ENCODE measurements around the gene DIDO1. TPM values are rescaled to one million over a fixed set of nuclear protein-coding genes. Genes with fewer than 3 reads are reported as not detected.
A peak's percentile ranks its signal among the peaks of the same experiment; 100 is the strongest.
"Not testable (repeated sequence)": the region's sequence is repeated elsewhere in the genome, so short reads cannot be mapped to it uniquely, and the experiment has no call there.

DIDO1 gene
- polyA plus RNA-seq, 6 donors from 2014 or later: 24.3 to 39.9 (median 28.3) TPM

- peak overlapping the region in 3 of 8 donors; percentile 23 to 51 (median 43) for H3K4me3 Mint-ChIP-seq
- DNase-seq (no peak), ATAC-seq (ENCODE audit: low read depth in 2 of 2) (no peak)
- no peaks in the 10 kb centered on the region for H3K36me3 Mint-ChIP-seq
- no peaks in the 10 kb centered on the region for H3K9me3 Mint-ChIP-seq
- H3K27me3 Mint-ChIP-seq: peaks cover 5 to 23% (median 11%) of the 10 kb centered on the region in 3 donors
- H3K27ac Mint-ChIP-seq: peak overlapping the region in 2 of 6 donors; percentile 53 to 62
- H3K4me1 Mint-ChIP-seq: peaks cover 10 to 22% (median 12%) of the 10 kb centered on the region in 3 donors
These were observed 50.6 kb downstream of the DIDO1 start for GRCh38 chr20:62875419-62876361.

GRCh38 chr20:62874964-62875344, 51.4 kb downstream of the DIDO1 start:
- Mint-ChIP-seq H3K27me3 (peaks cover 5 to 25% (median 13%) of the 10 kb centered on the region in 3 donors), H3K4me1 (peaks cover 10 to 22% (median 12%) of the 10 kb centered on the region in 3 donors), H3K27ac (peak overlapping the region in 2 of 6 donors; percentile 48 to 72), H3K4me3 (no peak overlapping the region), H3K9me3 (no peaks in the 10 kb centered on the region), H3K36me3 (no peaks in the 10 kb centered on the region)
- ATAC-seq (ENCODE audit: low read depth in 2 of 2) (no peak), DNase-seq (no peak)

DNA sequence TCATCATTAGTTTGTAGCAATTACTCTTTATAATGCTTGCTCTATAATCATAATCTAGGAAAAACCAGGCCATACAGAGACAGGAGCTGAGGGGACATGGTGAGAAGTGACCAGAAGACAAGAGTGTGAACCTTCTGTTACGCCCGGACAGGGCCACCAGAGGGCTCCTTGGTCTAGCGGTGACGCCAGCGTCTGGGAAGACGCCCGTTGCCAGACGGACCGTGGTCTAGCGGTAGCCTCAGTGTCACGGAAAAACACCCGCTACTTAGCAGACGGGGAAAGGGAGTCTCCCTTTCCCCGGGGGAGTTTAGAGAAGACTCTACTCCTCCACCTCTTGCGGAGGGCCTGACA, 52.6 kb downstream of the DIDO1 start:
- Mint-ChIP-seq H3K27ac (peak overlapping the region in 3 of 6 donors; percentile 48 to 63 (median 55)), H3K27me3 (peaks cover 5 to 25% (median 13%) of the 10 kb centered on the region in 3 donors), H3K4me1 (peaks cover 10 to 22% (median 12%) of the 10 kb centered on the region in 3 donors), H3K4me3 (peak overlapping the region in 2 of 8 donors; percentile 10 to 56)
- not testable (repeated sequence) for H3K9me3 Mint-ChIP-seq; ATAC-seq (ENCODE audit: low read depth in 2 of 2); H3K36me3 Mint-ChIP-seq; DNase-seq

GRCh38 chr20:62873280-62873679, 53.0 kb downstream of the DIDO1 start:
- peak overlapping the region in 2 of 6 donors; percentile 55 to 63 for H3K27ac Mint-ChIP-seq
- H3K4me3 Mint-ChIP-seq: peak overlapping the region in 1 of 8 donors; percentile 56
- DNase-seq: no peak
- no peak for ATAC-seq (ENCODE audit: low read depth in 2 of 2)
- H3K36me3 Mint-ChIP-seq: no peaks in the 10 kb centered on the region
- peaks cover 5 to 25% (median 13%) of the 10 kb centered on the region in 3 donors for H3K27me3 Mint-ChIP-seq
- H3K9me3 Mint-ChIP-seq: no peaks in the 10 kb centered on the region
- H3K4me1 Mint-ChIP-seq: peaks cover 10 to 22% (median 12%) of the 10 kb centered on the region in 3 donors

DNA sequence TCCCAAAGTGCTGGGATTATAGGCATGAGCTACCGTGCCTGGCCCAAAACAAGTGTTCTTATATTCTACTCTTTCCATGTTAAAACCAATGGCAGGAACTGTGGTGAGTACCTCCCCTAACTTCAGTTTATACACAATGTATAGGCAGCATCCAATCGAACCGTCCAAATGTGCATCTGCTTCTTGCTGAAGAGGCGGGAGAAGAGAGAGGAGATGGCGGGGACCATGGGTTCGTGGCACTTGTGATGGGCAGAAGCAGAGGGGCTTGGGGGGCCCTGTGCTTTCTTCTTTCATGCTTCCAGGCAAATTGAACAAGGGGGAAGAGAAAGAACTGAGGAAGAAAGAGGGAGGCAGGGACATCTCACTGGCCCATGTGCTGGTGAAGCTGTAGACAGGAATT, 53.4 kb downstream of the DIDO1 start:
- Mint-ChIP-seq H3K9me3 (no peaks in the 10 kb centered on the region), H3K27me3 (peaks cover 5 to 25% (median 13%) of the 10 kb centered on the region in 3 donors), H3K4me3 (no peak overlapping the region), H3K27ac (peak overlapping the region in 1 of 6 donors; percentile 14), H3K4me1 (peaks cover 10 to 22% (median 12%) of the 10 kb centered on the region in 3 donors), H3K36me3 (no peaks in the 10 kb centered on the region)
- DNase-seq (no peak), ATAC-seq (ENCODE audit: low read depth in 2 of 2) (no peak)

DNA sequence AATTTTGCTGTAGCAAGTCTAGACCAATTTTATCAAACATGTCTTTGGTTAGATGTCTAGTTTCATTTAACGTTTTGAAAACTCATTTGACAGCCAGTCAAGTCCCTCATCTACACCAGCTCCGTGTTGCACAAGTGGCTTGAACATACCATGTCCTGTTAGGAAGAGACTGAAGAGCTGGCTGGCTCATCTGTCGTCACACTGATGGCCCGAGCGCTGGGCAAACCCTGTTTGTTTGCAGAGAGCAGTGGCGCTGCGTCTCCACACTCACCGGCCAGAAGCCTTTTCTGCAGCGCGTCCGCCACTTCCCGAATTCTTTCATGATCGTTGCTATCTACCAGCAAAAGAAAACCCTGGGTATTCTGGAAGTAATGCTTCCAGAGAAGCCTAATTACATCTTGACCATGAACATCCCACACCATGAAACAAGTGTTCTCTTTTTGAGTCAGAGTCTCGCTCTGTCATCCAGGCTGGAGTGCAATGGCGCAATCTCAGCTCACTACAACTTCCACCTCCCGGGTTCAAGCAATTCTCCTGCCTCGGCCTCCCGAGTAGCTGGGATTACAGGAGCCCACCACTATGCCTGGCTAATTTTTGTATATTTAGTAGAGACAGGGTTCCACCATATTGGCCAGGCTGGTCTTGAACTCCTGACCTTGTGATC, 54.0 kb downstream of the DIDO1 start:
- DNase-seq: no peak
- H3K27ac Mint-ChIP-seq: no peak overlapping the region
- ATAC-seq (ENCODE audit: low read depth in 2 of 2): no peak
- no peaks in the 10 kb centered on the region for H3K9me3 Mint-ChIP-seq
- H3K4me1 Mint-ChIP-seq: peaks cover 10 to 18% (median 12%) of the 10 kb centered on the region in 3 donors
- no peaks in the 10 kb centered on the region for H3K36me3 Mint-ChIP-seq
- no peak overlapping the region for H3K4me3 Mint-ChIP-seq
- H3K27me3 Mint-ChIP-seq: peaks cover 5 to 25% (median 13%) of the 10 kb centered on the region in 3 donors

DNA sequence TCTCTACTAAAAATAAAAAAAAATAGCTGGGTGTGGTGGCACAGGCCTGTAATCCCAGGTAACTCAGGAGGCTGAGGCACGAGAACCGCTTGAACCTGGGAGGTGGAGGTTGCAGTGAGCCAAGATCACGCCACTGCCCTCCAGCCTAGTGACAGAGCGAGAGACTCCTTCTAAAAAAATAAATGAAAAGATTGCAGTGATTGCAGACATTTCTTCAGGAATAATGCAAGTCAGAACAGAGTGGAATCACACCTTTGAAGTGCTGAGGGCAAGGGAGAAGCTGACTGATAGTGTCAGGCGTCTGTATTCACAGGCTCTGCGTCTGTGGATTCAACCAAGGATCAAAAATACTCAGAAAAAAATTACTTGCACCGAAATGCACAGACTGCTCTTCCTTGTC, 62.1 kb downstream of the DIDO1 start:
- no peak for ATAC-seq (ENCODE audit: low read depth in 2 of 2)
- Mint-ChIP-seq H3K4me3 (peak overlapping the region in 1 of 8 donors; percentile 21), H3K27ac (peak overlapping the region in 1 of 6 donors; percentile 38), H3K9me3 (peaks cover 0 to 6% (median 3%) of the 10 kb centered on the region in 7 donors), H3K27me3 (no peaks in the 10 kb centered on the region), H3K4me1 (peaks cover 9 to 11% (median 10%) of the 10 kb centered on the region in 3 donors), H3K36me3 (no peaks in the 10 kb centered on the region)
- DNase-seq: no peak

DNA sequence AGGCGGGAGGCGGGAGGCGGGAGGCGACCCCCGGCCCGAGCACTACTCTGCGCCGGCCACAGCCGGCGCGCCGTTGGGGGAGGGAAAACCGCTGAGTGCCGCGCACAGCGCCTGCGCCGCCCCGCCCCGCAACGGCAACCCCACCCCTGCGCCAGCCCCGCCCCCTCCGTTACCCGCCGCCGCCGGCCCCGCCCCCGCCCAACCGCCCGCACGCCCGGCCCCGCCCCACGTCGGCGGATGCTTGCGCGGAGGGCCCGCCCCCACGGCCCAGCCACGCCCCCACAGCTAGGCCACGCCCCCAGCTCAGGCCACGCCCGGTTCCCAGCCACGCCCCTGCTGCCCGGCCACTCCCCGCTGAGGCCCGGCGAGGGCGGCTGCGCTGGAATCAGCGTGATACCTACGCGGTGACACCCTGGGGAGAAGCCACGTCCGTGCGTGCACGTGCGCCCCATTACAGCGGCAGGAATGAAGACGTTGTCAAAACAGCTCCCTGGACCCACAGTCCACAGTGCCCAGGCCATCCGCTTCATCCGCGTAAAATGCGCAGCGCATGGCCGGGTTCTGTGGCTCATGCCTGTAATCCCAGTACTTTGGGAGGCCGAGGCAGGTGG, 64.5 kb downstream of the DIDO1 start, which contains the start of gene TCFL5:
TCFL5 (minus strand) TSS at position 97 of the 611 bp plus-strand sequence. CDS start 152 bp downstream, outside the sequence.
- H3K4me1 Mint-ChIP-seq: peaks cover 15 to 17% (median 16%) of the 10 kb centered on the region in 3 donors
- H3K27ac Mint-ChIP-seq: peak within 1 kb of the TSS; percentile 67 to 96 (median 90)
- ATAC-seq (ENCODE audit: low read depth in 2 of 2) (peak; percentile 86), DNase-seq (peak; percentile 92)
- peak within 1 kb of the TSS; percentile 49 to 87 (median 62) for H3K4me3 Mint-ChIP-seq
- H3K36me3 Mint-ChIP-seq: peaks cover 6 to 16% of the 10 kb centered on the region in 2 donors
- H3K27me3 Mint-ChIP-seq: peaks cover 0 to 5% (median 4%) of the 10 kb centered on the region in 3 donors
- H3K9me3 Mint-ChIP-seq: peaks cover 0 to 6% (median 3%) of the 10 kb centered on the region in 7 donors

GRCh38 chr20:62860924-62861691, 65.2 kb downstream of the DIDO1 start:
- H3K4me3 Mint-ChIP-seq: peak overlapping the region in 4 of 8 donors; percentile 30 to 60 (median 45)
- H3K27ac Mint-ChIP-seq: peak overlapping the region in 1 of 6 donors; percentile 62
- DNase-seq (peak; percentile 56), ATAC-seq (ENCODE audit: low read depth in 2 of 2) (peak; percentile 37 to 38)
- peaks cover 0 to 6% (median 3%) of the 10 kb centered on the region in 7 donors for H3K9me3 Mint-ChIP-seq
- H3K36me3 Mint-ChIP-seq: peaks cover 6 to 17% of the 10 kb centered on the region in 2 donors
- H3K4me1 Mint-ChIP-seq: peaks cover 15 to 17% (median 16%) of the 10 kb centered on the region in 3 donors
- H3K27me3 Mint-ChIP-seq: peaks cover 0 to 5% (median 4%) of the 10 kb centered on the region in 3 donors

DNA sequence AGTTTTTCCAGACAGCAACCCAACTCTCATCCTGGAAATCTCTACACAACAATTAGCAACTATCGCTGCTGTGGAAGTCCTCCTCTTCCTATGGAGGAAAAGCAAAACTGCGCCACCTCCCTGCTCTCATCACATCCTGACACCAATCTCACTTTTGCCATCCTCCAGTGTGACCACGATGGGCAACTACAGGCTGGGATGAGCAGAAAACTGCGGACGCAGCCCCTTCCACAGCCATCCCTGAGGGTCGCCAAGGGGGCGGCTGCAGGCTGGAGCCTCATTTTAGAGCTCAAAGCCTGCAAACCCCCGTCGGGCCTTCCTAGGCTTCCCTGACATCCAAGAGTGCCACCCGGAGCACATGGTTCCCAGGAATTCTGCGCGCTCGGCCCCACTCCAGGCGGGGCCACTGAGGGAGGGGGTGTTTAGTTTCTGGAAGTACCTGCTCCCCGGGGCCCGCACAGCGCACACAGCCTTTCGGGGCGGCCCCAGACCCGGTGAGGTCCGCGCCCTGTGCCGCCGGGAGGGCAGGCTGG, 65.8 kb downstream of the DIDO1 start:
- peaks cover 0 to 6% (median 3%) of the 10 kb centered on the region in 7 donors for H3K9me3 Mint-ChIP-seq

GRCh38 chr20:62859721-62860120, 66.6 kb downstream of the DIDO1 start:
- peaks cover 6 to 17% of the 10 kb centered on the region in 2 donors for H3K36me3 Mint-ChIP-seq
- DNase-seq (no peak), ATAC-seq (ENCODE audit: low read depth in 2 of 2) (no peak)
- peak overlapping the region; percentile 41 to 87 (median 64) for H3K4me3 Mint-ChIP-seq
- H3K9me3 Mint-ChIP-seq: peaks cover 0 to 6% (median 3%) of the 10 kb centered on the region in 7 donors
- peak overlapping the region in 1 of 6 donors; percentile 74 for H3K27ac Mint-ChIP-seq
- H3K4me1 Mint-ChIP-seq: peaks cover 15 to 17% (median 16%) of the 10 kb centered on the region in 3 donors
- peaks cover 0 to 5% (median 4%) of the 10 kb centered on the region in 3 donors for H3K27me3 Mint-ChIP-seq

More for the DNA sequence above, 65.8 kb downstream of the DIDO1 start:
- H3K27me3 Mint-ChIP-seq: peaks cover 0 to 5% (median 4%) of the 10 kb centered on the region in 3 donors
- H3K4me1 Mint-ChIP-seq: peaks cover 15 to 17% (median 16%) of the 10 kb centered on the region in 3 donors
- H3K27ac Mint-ChIP-seq: peak overlapping the region in 1 of 6 donors; percentile 72
- H3K4me3 Mint-ChIP-seq: peak overlapping the region; percentile 51 to 87 (median 72)
- ATAC-seq (ENCODE audit: low read depth in 2 of 2) (no peak), DNase-seq (no peak)
- peaks cover 6 to 17% of the 10 kb centered on the region in 2 donors for H3K36me3 Mint-ChIP-seq

Data from naive B cell (primary cell).